Measurements from ENCODE around the gene MDFI.
"Not testable (repeated sequence)": the region's sequence is repeated elsewhere in the genome, so short reads cannot be mapped to it uniquely, and the experiment has no call there.

Gene MDFI

DNA sequence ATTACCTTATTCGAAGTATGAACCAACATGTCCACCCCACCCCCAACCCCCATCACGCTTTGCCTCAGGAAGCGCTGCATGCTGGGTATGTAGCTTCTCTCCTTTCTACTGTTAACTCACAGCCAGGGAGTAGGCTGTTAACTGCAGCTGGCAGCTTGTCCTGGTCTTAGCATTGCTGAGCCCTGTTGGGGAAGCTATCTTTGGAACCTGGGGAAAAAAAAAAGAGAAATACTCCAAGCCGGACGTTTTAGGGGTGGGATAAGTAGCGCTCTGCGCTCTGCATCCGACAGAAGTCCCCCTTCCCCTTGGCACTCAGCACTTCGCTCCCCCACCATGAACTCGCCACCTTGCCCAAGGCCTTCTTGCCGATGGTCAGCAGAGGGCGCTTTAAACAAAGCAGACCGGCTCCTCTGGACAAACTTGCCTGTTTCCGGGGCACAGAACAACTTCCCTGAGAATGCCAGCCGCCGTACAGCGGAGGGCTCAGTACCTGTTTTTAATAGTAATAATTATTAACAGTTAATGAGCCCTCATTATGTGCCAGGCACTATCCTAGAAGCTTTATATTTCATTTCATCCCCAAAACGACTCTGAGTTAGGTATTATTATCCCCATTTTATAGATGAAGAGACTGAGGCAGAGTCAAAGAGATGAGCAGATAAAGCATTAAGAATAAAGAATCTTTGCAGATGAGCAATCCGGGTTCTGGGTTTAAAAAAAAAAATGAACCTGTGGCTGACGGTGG, 35.2 kb upstream of the MDFI start:
- DNase-seq (ENCODE audit: low read depth): peak; percentile 69

DNA sequence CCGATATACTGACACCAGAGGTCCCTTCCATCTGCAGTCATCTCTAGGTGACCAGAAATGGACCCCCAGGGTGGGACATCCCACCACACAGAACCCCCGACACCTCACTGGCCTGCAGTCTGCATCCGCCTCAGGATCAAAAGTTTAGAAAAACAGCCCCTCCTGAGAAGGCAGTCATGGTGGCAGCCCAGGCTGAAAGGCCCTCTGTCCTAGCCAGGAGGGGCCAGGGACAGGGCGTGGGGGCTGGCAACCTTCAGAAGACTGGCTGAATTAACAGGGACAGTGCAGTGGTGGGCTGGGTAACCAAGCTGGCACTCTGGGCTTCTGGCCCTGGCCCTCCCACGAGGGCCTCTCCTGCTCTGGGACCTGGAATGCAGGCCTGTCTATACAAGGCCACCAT, 34.3 kb upstream of the MDFI start:
- DNase-seq (ENCODE audit: low read depth): no peak

DNA sequence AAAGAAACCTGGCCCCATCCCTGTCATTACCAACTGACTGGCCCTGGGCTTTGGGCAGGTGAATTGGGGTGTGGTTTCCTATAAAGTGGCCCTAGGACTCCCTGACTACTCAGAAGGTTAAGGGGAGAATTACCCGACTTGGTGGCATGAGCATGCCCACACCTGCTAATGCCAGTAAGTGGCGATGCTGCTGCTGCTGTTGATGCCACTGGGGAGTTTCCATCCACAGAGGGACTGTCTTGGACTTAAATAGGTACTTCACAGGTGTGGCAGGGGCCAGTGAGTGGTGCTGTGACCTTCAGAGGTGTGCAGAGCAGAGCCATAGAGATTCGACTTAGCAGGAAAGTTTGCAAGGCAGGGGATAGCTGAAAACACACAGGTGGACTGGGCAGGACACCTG, 32.6 kb upstream of the MDFI start:
- no peak for DNase-seq (ENCODE audit: low read depth)

DNA sequence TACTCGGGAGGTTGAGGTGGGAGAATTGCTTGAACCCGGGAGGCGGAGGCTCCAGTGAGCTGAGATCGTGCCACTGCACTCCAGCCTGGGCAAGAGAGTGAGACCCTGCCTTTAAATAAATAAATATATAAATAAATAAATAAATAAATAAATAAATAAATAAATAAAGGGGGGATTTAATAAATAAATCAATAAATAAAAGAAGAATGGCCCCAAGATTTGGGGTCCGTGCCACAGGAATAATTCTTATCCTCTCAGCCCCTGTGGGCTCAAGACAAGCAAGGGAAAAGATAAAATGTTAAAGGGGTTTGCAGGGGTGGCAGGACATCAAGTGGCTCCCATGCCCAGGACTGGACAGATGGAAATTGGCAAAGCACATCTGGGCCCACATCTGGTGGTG, 31.2 kb upstream of the MDFI start:
- DNase-seq (ENCODE audit: low read depth): no peak

DNA sequence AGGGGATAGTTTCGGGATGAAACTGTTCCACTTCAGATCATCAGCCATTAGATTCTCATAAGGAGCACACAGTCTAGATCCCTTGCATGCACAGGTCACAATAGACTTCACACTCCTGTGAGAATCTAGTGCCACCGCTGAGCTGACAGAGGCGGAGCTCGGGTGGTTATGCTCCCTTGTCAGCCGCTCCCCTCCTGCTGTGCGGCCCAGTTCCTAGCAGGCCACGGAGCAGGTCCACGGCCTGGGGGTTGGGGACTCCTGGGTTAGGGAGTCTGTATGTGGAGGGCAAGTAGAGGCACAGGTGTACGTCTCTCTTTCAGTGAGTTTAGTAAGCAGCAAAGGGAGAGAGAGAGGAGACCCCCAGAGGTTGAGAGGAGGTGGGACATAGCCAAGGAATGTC, 30.5 kb upstream of the MDFI start:
- DNase-seq (ENCODE audit: low read depth): no peak

DNA sequence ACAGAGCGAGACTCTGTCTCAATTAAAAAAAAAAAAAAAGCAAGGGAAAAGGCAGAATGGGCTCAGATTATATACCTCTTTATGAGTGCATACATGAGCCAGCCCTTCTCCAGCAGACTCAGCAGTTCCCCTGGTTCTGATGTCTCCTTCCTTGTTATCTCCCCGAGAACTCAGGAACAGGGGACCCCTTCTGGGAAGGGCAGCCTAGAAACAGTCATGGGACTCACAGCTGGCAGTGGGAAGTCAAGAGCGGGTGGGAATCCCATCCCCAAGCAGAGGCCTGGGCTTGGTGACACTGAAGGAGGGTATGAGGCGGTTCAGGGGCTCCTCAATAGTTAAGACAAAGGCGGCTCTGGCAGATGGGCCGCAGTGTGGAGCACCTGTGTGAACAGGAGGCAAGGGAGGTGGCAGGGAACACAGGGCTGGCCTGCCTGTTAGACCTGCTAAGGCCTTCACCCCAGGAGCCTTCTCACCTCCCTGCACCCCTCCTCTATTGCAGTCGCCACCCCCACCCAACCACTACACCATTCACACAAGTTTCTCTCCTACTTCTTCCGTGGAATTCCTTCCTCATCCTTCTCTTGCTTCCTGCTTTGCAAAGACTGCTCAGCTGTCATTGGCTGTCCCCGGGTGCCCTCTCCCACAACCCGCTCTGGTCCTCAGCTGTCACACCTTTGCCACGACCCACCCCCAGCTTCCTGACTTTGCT, 29.7 kb upstream of the MDFI start:
- DNase-seq (ENCODE audit: low read depth): no peak

DNA sequence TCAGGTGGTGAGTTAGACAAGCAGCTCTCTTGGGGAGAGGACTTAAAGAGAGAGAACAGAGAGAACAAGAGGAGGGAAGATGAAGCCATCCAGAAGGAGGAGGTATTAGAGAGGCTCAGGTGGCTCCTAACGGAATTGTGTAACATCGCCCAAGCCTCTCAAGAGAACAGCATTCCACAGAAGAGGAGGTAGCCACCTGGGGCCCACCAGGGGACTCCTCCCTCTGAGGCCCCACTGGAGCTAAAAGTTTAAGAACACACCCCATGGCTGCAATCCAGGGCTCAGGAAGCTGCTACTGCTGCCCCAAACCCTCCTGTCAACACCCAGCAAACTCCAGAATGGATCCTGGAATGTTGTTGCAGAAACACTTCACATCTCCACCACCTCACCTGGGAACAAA, 23.6 kb upstream of the MDFI start:
- no peak for DNase-seq (ENCODE audit: low read depth)

DNA sequence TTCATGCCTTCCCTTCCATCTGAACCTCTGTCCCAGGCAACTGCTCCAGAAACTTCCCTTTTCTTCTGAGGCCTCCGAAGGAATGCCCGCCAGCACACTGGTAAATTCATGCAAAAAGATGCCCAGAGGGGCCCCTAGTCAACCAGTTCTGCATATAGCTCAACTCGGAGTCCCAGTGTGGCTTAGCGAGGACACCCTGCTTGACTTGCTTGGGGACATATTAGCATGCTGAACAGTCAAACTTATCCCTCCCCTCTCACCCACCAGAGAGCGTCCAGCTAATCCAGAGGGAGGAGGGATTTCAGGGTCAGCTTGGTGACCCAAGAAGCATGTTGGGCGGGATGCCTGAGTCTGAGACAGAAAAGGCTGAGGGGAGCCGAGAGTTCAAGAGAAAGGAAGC, 23.0 kb upstream of the MDFI start:
- no peak for DNase-seq (ENCODE audit: low read depth)

DNA sequence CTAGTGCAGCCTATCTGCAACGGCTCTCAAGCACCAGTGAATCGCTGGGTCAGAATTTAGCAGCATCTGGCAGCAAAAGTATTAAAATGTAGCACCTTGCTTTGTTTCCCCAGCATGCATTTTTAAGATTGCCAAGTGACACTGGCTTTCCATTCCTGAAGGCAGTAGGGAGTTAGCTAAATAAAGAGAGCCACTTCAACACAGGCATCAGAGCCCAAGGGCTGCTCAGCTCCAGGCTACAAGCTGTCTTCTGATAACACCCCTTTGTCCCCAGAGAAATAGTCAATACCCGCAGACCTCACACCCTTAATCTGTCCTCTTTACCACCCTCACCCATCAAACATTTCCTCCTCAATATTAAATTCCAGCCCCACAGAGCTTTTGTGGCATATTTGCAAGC, 19.7 kb upstream of the MDFI start:
- no peak for DNase-seq (ENCODE audit: low read depth)

DNA sequence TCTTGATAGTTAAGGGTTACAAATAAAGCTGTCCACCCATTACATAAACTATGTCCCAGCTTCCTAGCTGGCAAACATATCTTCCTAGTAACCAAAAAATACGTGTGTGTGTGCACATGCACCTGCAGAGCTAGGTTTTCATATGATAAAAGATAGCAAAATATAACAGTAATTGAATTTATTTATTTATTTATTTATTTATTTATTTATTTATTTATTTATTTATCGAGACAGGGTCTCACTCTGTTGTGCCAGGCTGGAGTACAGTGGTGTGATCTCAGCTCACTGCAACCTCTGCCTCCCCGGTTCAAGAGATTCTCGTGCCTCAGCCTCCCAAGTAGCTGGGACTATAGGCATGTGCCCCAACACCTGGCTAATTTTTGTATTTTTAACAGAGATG, 19.1 kb upstream of the MDFI start:
- not testable (repeated sequence) for DNase-seq (ENCODE audit: low read depth)

DNA sequence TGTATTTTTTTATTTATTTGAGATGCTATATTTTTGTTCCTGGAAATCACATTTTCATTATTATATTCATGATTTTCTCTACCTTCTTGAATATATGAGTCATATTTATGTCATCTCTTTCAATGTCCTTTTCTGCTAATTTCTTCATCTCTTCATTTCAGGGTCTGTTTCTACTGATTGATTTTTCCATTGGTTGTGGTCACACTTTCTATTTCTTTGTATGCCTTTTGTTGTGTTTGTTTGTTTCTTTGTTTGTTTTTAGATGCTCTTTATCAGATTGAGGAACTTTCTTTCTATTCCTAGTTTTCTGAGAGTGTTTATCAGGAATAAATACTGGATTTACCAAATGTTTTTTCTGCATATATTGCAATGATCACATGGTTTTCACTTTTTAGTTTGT, 16.9 kb upstream of the MDFI start:
- no peak for DNase-seq (ENCODE audit: low read depth)

DNA sequence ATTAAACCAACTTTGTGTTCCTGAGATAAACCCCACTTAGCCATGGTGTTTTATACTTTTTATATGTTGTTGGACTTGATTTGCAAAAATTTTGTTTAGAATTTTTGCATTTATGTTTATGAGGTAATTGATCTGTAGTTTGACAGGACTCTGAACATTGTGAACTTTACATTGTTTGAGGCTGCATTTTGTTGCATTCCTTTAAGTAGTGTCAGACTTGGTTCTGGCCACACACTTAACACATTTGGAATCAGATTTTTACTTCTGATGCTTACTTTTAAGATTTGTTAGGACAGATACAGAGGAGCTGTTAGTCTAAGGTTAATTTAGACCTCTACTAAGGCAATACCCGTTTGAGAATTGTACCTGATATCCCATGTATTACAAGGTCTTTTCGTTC, 16.5 kb upstream of the MDFI start:
- no peak for DNase-seq (ENCODE audit: low read depth)

DNA sequence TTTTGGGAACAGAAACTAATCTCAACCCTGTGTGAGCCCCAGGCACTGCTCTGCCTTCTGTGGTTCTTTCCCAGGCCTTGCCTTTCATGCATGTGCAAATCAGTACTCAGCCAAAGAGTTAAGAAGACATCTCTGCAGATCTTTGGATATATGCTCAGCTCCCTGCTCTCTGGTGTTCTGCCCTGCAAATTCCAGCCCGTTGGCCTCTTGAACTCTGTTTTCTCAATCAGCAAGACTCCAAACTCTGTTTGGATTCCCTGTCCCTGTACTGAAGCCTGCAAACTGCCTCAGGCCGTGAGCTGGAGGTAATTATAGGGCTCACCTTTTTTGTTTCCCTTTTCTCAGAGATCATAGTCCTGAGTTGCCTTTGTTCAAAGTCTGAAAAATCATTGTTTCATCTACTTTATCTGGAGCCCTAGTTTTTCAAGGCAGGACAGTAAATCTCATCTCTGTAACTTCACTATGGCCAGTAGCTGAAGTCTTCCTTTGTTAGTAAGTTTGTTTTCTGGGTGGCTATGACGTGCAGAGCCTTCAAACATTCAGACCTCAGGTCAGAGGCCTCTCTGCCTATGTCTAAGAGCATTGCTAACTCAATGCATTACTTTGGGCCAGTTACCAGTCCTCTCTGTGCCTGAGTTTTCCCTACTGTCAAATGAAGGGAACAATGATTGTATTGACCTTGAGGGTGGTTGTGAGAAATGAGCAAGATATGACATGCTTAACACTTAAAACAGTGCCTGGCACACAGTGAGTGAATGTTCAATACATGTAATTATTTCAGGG, 15.9 kb upstream of the MDFI start:
- DNase-seq (ENCODE audit: low read depth): no peak

DNA sequence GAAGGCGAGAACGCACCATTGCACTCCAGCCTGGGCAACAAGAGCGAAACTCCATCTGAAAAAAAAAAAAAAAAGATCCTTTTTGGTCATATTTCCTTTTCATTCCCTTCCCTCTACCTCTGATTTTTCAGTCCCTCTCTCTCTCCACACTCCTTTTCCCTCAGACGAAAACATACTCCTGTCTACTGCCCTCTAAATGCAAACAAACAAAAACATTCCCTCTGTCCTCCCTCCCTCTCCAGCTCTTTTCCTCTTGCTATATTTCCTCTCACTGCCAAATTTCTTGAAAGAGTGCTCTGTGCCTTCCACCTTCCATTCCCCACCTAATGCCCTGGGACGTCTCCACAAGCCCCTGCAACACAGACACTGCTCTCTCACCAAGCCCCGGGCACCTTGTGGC, 14.9 kb upstream of the MDFI start:
- no peak for DNase-seq (ENCODE audit: low read depth)

DNA sequence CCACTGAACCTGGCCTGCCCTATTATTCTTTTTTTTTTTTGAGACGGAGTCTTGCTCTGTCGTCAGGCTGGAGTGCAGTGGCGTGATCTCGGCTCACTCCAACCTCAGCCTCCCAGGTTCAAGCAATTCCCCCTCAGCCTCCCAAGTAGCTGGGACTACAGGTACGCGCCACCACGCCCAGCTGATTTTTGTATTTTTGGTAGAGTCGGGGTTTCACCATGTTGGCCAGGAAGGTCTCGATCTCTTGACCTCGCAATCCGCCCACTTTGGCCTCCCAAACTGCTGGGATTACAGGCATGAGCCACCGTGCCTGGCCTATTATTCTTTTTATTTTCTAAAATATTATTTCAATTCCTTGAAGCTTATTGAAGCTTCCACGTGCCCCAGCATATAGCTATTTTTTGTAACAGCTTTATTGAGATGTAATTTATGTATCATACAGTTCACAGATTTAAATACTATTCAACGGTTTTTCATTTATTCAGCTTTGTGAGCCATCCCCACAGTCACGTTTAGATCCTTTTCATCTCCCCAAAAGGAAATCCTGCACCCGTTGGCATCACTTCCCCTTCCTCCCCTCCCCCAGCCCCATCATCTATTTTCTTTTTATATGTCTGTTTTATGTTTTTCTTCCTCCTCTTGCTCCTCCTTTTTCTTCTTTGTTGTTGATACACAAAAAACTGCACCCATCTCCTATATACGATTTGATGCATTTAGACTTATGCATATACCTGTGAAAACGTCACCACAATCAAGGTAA, 13.5 kb upstream of the MDFI start:
- DNase-seq (ENCODE audit: low read depth): no peak

DNA sequence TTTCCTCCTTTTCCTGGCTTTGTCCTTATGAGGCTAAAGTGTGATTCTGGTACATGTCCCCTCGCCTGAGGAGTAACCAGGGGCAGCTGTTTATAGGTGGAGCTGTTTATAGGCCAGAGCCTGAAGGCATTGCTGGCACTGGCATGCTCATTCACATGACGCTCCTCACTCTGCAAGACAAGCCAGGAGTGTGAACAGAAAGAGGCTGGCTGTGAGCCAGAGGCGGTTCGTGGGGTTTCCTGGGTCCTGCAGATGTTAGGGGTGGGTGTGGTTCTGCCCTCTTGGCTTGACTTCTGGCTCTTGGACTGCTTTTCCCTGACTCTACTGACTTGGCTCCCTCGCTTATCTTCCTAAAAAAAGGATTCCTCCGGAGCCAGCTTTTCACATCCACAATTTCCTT, 12.8 kb upstream of the MDFI start:
- DNase-seq (ENCODE audit: low read depth): no peak

DNA sequence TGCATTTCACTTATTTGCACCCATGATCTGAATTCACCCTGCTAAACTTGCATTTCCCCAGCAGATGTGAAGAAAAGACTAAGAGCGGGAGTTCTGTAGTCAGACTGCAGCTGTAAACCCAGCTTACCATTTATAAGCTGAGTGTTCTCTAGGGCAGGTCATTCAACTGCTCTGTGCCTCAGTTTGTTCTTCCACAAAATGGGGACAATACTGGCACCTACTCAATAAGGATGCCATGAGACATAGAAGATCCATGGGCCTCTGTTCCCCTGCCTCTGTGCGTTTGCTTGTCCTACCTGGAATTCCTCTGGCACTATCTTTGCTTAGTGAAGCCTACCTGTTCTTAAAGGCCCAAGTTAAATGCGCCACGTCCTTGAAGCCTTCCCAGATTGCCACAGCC, 12.2 kb upstream of the MDFI start:
- DNase-seq (ENCODE audit: low read depth): no peak

DNA sequence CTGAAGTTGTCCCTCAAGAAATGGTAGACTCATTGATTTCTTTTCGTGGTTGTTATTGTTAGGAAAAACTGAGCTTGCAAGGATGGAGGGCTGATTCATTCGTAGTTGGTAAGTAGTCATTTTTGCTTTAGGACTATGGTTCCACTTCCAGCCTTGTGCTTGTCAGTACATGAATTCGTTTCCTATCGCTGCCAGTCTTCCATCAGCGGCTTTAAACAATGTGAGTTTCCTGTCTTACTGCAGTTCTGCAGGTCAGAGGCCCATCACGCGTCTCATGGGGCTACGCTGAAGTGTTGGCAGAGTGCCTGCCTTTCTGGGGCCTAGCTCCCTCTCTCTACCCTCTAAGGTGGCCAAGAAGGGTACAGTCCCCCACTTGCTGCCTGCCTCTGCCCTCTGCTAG, 11.4 kb upstream of the MDFI start:
- no peak for DNase-seq (ENCODE audit: low read depth)

DNA sequence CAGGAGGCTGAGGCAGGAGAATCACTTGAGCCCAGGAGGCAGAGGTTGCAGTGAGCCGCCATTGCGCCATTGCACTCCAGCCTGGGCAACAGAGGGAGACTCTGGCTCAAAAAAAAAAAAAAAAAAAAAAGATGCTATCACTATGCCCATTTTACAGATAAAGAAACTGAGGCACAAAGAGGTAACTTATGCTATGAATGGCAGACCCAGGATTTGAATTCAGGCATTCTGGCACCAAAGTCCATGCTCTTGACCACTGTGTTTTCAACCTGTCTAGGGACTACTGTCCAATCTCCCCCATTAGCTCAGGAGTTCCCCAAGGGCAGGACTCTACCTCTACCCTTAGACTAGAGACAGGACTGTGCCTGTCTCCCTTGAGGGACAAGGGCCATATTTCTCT, 9.1 kb upstream of the MDFI start:
- no peak for DNase-seq (ENCODE audit: low read depth)

DNA sequence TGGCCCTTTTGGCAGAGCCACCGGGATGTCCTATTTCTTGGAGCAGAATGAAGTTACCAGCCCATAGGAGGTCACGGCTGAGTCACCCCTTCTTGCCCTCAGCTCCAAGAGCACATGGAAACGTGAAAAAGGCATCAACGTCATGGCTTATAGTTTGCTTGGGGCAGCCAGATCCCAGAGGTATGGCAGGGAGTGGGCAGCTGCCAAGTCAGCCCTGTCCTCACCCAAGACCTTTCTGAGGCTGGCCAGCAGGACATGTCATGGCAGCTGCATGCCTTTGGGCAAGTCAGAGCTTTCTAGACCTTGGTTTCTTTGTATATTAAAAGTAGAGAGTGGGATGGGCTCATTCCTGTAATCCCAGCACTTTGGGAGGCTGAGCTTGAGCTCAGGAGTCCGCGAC, 8.2 kb upstream of the MDFI start:
- no peak for DNase-seq (ENCODE audit: low read depth)

DNA sequence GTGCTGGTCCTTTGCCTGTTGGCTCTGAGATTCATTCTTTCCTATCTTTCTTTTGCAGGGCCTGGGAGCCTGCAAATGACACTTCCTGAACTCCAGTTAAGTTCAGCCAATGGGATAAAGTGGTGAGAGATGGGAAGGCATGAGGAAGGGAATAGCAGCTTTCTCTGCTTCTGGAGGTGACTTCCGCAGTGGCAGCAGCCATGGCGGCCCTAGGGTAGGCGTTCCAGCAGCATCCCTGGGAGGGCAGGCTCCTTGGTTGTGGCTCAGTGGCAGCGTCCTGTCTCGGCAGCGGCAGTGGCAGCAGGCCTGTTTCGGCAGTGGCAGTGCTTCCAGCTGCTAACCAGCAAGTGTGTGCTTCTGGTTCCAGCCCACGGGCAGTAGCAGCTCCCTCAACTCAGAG, 7.3 kb upstream of the MDFI start:
- no peak for DNase-seq (ENCODE audit: low read depth)

DNA sequence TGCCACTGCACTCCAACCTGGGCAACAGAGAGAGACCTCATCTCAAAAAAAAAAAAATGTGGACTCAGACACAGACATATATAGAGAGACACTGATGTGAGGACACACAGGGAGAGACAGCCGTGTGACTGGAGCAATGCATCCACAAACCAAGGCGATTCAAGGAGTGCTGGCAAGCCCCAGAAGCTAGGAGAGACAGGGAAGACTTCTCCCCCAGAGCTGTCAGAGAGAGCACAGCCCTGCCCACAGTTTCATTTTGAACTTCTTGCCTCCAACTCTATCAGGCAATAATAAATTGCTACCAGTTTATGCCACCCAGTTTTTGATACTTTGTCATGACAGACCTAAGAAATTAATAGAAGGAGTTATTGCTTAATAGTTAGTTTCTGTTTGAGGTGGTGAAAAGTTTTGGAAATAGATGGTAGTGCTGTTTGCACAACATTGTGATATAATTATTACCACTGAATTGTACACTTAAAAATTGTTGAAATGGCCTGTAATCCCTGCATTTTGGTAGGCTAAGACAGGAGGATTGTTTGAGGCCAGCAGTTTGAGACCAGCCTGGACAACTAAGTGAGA, 5.1 kb upstream of the MDFI start:
- no peak for DNase-seq (ENCODE audit: low read depth)

Data from HS-27A (cell line).